NCI-H2227 (cell line): ENCODE results near the gene PPP3CB.

ENCODE experiments used
- DNase-seq: peaks from one replicate; lab custom pipeline; 2025; ENCODE audit not compliant: unreplicated experiment; lab: John Stamatoyannopoulos, UW

The PPP3CB gene

DNA sequence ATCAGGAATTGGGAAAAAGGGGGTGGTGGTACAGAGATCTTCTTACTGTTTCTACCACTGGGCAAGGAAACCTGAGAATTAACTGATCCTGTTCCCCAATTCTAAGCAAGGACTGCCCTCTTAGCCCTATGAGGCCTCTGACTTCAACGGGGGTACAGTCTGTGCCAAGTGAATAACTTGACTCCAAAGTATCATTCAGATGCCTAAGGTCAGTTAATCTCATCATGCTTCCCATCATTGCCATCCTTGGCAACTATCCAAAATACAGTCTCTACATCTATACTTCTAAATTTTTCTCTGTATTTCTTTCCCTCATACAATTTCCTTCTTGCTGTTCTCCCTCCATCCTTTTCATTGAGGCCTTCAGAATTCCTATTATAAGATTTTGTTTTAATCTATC, 10.5 kb downstream of the PPP3CB start:
- DNase-seq = no peak

DNA sequence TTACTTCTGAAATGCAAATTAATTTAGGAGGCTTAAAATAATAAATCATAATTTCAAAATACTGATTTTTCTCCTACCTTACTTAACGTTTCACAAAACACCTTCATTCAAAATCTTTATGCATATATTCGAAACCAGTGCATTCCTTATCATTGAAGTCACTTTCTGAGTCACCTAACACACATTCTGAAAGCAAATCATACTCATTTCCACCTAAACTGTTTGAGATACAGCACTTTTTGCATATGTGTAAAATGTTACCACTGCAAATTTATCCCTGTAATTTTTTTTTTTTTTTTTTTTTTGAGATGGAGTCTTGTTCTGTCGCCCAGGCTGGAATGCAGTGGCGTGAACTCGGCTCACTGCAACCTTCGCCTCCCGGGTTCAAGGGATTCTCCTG, 15.7 kb downstream of the PPP3CB start:
- no peak for DNase-seq

DNA sequence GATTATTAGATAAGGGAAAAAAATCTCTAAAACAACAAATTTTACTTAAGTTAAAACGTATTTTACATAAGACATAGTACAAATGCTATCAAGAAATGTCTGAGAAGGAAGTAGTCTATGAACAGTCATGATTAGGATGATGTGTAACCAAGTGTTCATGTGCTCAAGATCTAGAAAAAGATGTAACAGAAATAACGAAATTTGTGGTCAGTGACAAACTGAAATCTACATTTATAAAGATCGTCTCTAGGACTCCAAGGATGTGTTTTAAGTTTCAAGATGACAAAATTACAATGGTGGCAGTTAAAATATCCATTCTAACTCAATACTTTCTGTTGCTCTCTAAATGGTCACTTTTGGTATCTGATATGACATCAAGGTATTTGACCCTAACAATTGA, 17.2 kb downstream of the PPP3CB start:
- no peak for DNase-seq

DNA sequence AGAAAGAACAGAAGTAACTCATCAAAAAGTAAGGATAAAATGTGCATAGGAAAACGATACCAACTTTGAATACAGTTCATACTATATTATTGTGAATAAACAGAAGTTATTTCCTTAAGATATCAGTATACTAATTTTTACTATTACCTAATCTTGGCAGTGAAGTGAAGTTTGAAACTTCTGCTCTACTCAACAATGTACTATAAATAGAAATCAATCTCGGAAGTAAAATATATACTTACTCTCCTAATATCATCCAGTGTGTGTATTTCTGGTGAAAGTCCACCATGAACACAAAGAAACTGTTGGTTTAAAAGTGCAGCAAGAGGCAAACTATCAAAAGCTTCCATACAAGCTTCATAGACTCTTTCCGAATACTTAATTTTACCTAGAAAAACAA, 24.6 kb downstream of the PPP3CB start:
- DNase-seq = no peak

DNA sequence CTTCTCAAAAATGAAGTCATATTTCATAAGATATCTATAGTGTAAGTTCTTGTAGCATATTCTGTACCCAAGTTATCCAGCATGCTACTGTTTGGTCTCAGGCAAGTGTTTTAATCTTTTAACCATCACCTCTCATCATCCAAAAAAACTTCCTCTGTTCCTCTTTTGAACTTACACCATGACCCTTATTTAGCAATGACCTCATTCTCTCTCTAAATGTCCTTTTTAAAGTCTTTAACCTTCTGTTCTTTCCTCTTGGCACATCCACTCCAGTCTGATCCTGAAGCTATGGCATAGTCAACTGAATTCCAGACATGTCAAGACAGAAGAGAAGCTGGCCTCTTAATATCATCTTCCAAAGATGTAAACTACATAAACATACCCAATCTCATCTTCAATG, 26.2 kb downstream of the PPP3CB start:
- DNase-seq = no peak

DNA sequence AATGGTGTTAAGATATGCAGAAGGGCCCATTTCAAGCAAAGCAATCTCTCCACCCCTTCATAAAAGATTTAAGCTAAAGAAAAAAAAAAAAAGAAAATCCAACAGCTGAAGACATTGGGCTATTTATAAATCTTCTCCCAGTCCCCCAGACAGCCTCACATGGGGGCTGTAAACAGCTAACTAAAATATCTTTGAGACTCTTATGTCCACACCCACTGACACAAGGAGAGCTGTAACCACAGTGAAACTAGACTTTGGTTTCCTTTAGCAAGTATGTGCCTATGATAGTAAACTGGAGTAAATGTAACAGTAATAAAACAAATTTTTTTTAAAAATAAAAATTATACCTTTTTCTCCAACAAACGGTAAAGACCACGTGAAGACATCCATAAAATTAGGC, 28.6 kb downstream of the PPP3CB start:
- no peak for DNase-seq

DNA sequence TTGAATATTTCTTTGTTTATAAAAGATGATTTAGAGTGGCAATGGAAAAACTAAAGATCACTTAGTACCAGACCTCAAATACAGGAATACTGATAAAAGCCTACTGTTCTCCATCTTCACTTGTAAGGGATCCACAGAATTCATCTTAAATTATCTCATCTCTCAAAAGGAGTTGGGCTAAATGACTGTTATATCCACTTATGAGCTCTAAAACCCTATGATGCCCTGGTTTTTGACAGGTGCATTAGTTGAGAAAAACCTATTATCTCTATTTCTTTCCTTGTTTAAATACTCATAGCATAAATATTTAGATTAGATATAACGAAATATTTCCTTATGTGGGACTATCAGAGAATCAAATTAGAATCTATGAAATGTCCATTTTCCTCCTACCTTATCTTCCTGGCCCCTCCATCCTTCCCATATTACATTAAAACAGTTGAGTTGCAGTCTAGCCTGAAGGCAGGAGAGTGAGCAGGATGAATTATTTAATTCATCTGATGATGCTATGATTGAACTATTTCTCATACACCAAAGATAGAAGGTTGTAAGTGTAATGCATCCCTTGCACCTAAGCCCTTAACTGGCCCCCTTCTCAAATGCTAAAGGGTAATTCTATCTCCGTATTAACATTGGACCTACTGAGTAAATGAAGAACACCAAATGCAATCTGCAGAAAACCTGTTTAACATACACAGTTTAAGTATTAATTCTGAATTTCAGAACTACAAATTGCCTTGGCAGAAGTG, 29.7 kb downstream of the PPP3CB start:
- DNase-seq = no peak

DNA sequence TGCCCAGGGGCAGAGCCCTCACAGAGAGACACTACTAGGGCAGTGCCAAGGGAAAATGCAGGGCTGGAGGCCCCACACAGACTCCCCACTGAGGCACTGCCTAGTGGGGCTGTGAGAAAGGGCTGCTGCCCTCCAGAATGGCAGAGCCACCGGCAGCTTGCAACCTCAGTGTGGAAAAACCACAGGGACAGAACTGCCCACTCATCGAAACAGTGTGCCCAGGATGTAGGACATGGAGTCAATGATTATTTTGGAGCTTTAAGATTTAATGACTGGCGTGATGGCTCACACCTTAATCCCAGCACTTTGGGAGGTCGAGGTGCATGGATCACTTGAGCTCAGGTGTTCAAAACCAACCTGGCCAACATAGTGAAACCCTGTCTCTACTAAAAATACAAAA, 34.9 kb downstream of the PPP3CB start:
- no peak for DNase-seq

DNA sequence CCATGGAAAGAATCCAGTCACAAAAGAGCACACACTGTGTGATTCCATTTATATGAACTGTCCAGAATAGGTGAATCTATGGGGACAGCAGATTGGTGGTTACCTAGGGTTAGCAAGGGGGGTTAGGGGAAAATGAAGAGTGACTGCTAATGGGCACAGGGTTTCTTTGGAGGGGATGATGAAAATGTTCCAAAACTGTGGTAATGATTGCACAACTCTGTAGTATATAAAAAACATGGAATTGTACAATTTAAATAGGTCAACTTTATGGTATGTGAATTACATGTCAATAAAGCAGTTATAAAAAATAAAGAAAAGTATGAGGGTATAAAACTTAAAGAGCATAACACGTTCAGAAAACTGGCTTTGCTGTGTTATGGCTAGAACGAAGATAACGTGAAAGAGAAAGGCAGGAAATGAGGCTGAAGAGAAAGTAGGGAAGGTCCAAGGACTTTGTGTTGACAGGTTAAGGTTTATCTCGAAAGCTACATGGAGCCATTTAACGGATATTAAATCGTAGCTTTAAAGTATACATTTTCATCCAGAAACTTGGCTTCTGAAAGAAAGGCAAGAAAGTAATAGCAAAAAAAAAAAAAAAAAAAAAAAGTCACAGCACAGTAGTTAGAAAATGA, 36.0 kb downstream of the PPP3CB start:
- DNase-seq = no peak

DNA sequence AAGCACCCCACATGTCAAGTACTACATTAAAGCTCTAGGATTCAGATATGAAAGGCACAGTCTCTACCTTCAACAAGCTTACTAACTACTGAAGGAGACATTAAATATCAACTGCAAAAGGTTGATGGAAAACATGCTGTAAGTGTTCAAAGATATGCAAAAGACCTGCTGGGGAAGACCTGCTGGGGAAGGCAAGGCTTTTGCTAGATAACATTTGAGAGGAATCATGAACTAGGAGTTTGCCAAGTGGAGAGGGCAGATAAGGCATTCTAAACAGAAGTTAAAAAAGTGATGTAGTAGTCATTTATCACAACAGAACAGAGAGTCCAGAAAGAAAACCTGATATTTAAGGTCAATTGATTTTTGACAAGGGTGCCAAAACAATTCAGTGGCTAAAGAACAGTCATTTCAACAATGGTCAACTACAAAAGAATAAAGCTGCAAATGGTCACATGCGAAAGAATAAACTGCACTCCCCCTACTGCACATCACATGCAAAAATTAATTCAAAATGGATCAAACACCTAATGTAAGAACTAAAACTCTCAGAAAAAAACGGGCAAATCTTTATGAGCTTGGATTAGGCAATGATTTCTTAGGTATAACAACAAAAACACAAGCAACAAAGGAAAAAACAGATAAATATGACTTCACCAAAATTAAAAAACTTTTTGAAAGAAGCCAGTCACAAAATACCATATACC, 39.5 kb downstream of the PPP3CB start:
- no peak for DNase-seq

DNA sequence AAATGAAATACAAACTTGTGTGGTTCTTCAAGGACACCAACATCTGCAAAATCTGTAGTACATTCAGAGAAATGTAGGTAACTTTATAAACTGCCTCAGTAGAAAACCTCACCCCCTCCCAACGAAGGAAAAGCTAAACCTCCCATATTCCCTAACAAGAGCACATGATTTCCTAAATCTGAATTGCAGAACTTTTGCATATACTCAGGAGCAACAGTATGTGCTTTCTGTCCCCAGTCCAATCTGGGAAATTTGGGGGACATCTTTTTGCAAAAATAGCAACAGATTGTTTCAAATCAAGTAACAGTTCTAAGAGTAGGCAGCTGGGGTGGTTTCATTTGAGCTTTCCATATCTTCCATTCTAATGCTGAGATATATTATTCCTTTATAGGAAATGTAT, 46.7 kb downstream of the PPP3CB start:
- no peak for DNase-seq

DNA sequence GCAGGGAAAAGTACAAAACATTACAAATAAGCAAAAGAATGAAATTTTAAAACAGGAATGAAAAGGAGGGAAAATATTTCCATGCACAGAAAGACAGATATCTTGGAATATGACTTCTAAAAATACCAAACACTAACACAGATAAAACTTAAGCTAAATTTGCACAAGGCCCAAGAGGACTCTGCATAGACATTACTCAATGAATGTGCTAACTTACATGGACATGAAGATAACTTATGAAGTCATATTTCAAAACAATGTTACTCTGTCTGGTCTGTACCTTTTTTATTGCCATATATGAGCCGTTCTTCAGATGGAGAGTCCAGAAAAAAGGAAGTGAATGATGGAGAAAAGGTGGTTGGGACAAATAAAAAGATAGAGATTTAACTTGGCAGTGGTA, 47.4 kb downstream of the PPP3CB start:
- no peak for DNase-seq

DNA sequence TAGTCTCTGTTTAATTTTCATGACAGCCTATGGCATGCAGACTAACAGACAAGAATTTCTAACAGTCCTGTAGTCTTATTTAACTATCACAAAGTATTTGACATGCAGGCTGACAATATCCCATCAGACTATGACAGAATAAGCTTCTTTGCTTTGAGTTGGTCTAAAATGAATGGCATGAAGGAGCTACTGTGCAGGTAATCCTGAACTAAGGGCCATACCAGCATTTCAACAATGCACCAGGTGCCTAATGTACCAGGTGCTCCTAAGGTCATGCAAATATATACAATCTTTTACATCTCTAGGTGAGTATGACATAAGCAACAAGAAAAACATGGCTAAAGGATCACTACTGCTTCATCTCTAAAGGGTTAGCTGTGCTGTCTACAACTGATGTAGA, 48.9 kb downstream of the PPP3CB start:
- no peak for DNase-seq

DNA sequence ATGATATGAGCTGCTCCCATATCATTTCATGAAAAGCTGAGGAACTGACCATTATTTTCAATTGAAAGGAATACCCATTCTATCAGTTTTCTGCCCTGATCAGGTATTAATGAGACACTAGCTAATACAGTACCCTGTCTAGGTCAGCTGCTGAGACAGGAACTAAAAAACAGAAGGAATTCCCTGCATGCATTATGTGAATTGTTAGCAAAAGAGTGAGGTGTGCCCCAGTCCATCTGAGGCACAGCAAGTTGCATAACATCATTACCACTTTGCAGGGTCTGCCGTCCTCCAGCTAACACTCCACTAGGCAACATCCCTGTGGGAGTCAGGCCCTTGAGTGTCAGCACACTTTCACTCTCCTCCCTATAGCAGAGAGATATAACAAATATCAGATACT, 51.4 kb downstream of the PPP3CB start:
- DNase-seq = no peak

DNA sequence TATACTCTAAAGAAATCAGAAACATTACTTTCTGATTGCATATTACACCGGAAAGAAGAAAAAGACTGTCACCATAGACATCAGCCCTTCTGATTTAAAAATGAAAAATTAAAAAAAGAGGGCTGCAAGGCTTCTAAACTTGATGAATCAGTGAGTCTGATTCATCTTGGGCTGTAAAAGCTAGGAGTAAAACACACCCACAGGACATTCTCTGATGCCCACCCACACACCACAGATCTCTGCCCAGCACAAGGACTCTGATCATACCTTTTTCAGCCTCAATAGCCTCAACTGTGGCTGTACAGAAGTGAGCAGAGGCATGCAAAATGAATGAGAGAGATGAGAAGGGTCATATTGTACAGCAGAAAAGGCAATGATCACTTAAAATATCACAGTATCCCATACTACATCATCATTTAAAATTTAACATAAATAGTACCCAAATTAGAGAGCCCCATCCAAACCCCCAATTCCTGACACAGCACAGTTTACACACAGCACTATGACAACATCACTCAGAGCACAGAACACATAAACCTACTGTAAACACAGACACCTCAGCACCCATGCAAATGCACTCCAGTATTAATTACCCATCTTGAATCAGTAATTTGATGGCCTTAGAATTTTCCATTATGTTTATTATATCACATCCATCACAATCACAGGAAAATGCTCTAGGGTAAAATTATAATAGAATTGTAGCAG, 56.1 kb downstream of the PPP3CB start:
- no peak for DNase-seq

DNA sequence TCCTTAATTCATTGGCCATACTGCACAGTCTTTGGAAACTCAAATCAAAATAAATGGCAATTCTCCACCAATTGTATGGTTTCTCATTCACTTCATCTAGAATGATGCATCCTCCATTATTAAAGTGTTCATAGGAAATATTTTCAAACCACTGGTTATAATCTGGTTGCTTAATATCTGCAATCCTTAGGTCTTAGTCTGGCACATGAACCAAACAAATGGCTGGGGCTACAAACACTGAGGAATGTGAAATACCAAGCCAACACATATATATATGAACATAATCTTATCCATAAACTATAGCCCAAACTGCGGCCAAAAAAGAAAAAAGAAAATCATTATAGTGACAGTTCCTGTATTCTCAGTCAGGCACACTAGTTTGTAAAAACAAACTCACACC, 56.8 kb downstream of the PPP3CB start:
- no peak for DNase-seq

DNA sequence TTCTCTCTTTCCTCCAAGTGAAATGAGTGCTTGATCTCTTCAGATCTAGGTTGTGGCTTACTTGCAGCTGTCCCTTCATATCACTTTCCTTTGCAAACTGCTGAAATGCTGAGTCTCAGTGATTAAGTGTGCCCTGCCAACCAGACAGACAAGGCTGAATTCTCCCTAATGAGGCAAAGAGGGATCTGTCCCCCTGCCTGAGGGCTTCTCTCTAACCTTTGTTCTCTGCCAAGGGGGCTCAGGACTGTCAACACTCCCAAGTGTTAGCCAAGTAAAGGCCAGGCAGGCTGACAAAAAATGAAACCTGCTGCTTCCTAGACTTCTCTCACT, 62.3 kb downstream of the PPP3CB start, which contains the start of gene MSS51:
MSS51 (minus strand) TSS at position 24 of the 330 bp plus-strand sequence. CDS start 5,277 bp downstream, outside the sequence.
- no peak for DNase-seq

DNA sequence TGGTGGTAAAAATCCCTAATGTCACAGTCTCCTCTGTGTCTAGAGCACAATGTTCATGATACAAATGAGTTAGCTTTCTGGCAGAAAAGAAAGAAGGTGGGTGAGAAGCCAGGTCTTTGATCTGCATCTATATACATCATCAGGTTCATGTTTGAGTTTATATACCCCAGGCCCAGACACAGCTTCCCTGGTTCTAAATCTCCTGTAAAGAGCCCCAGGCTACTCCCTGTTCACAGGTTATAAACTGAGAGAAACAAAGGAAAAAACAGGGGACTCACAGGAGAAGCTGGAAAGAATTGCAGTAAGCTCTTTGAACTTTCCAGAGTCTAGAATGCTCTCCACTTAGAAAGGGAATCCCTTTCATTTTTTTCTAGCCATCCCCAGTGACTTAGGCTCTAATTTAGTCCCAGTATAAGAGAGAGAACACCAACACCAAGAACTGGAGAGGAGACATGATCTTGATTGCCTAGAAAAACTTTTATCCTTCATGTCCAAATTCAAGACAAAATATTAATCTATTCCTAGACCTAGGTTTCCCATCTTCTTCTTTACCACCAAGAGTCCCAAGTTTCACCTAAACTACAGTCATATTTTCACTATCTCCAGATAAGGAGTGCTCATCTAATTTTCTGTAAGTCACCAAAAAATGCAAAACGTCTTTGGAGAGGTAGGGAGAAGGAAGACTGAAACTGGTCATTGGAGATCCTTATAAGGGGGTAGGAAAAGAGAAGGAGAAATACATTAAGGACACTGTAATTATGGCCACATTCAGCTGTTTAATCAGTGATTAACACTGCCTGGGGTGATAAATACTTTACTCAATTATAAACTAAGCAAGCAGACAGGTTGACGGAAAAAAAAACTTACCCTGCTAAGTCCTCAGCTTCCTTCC, 62.9 kb downstream of the PPP3CB start:
- DNase-seq = no peak

DNA sequence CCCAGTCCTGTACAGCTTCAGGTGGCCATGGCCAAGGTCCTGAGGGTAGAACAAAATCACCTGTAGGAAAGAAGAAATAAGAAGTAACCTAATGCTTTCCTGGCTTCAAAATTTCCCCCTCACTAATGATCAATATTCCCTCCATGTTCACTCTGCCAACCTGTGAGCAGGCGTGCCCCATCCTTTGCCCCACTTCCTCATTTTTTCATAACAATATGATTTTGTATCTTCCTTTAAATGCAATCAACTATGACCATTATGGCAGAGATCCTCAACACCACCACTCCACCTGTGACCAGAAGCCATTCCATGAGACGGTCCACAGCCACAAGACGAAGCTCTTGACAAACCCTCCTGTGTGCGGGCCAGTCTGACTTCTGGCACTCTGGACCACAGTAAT, 69.5 kb downstream of the PPP3CB start:
- DNase-seq = no peak

DNA sequence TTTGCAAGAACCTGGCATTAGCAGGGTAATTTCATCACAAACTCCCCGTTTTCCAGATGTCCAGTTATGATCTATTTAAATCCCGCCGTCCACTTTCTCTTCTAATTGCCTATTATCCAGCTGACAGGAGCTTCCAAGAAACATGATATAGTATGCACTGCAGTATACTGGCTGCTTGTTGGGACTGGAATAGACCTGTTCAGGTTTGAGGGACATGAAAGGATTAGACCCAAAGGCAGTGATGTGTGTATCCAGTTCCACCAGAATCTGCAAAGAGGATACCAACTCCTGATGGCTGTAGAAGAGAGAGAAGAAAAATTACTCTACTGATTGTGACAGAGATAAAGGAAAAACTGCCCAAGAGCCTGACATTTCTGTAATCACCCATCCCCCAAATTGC, 71.3 kb downstream of the PPP3CB start:
- no peak for DNase-seq

DNA sequence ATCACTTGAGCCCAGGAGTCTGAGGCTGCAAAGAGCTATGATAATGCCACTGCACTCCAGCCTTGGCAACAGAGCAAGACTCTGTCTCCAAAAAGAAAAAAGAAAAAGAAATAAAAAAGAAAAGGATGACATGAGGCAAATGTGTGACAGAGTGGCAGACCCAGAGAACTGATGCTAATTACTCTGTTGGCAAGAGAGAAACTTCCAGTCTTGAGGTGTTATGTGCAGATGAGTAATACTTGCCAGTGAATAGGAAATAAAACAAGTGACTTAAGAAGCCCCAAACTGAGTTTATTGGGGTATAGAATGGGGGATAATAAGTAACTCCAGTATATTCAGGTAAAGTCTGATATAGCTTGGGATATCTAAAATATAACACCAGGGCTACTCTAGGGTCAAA, 72.5 kb downstream of the PPP3CB start:
- no peak for DNase-seq
